ENCODE data around the gene GNB1L.

The GNB1L gene

DNA sequence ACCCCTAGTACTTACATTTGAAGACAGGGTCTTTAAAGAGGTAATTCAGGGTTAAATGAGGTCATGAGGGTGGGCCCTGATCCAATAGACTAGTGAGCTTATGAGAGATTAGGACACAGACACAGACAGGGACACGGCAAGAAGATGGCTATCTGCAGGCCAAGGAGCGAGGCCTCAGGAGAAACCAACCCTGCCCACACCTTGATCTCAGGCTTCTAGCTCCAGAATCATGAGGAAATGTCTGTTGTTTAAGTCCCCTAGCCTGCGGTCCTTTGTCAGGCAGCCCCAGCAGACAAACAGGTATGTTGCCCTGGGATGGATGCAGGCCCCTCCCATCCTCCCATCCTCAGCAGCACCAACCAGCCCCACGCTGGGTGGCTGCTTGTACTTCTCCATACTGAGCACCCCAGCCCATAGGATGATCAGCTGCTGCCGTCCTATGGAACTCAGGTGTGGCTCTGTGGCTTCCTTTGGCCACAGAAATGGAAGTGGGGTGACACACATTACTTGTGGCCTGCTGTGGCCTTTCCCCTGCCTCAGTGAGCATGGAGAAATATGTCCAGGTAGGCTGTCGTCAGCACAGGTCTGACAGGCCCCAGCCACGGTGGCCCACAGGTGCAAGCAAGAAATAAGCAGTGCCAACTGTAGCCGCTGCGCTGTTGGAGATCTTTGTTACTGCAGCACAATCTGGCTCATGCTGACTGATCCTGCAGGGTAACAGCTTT, 7.9 kb downstream of the GNB1L start:
- in situ Hi-C loops (cut with HindIII; ENCODE audit: low sequenced_read_pairs), result no loop called here

DNA sequence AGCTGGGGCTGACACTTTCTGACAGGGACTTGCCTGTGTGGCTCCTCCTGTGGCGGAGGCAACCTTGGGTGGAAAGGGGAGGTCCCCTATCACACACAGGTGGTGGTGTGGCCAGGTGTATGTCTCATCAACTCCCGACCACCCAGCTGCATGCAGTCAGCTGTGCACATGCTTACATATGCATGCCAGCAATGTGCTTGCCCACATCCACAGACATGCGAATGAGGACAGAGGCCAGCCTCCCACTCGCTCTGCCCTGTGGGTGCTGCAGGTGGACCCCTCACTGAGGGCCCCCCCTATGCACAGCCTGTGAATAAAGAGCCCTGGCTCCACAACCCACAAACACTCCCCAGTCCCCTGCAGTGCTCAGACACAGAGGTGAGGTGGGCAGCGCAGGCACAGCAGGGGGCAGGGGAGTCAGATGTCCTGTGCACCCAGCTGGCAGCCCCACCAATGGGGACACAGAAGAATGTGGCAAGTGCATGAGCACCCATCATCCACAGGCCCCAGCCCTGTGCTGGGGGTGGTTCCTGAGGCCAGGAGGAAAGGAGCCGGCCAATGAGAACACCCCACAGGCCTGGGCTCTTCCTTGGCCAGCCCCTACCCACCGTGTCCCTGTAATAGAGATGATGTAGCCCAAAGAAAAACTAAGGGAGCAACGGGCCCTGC, 9.5 kb downstream of the GNB1L start:
- in situ Hi-C loops (cut with HindIII; ENCODE audit: low sequenced_read_pairs), result no loop called here

DNA sequence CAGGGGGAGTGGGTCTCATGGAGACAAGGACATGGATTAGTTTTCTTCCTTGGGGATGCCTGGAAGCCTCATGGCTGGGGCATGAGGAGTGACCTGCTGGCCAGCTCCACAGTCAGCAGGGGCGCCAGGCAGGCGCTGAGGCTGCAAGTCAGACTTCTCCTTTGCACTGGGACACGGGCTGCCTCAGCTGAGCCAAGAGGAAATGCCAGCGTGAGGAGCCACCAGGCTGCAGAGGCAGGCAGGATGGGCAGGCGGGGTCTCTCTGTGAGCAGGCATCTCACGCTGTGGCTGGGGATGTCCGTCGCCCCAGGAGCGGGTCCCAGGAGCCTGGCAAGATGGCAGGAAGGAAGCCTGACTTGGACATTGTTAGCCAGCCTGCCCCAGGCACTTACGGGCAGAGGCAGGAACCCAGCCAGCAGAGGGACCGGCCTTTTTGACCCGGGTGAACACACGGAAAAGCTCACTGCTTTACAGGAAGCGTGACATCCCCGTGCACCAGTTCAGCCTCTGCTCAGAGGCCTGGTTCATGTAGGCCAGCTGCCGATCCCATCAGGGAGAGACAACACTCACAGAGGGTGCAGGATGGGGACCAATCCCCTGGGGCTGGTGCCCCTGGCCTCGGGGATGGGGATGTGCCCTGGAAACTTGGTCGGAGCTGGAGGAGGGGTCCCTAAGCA, 10.2 kb downstream of the GNB1L start:
- in situ Hi-C loops (cut with HindIII; ENCODE audit: low sequenced_read_pairs), result no loop called here

DNA sequence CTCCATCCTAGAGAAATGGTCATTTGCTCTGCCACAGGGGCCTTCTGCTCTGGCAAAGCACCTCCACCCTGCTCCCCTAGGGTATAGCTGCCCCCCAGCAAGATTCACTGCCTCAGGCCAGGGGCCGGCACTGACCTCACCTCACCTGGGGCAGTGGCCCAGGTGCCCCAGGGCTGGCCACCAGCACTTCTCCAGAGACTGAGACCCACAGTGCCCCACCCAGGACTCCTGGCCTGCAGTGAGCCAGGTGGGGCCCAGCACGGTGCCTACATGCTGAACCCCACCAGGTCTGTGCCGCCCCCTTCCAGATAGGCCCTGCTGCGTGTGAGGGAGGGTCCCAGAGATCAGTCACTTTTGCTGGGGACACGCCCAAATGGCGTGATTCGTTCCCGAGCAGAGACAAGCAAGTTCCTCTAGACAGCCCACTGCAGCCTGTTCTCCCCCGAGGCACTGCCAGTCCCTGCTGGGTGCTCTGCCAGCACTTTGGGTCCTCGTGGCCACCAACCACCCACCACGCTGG, 10.8 kb downstream of the GNB1L start:
- in situ Hi-C loops (cut with HindIII; ENCODE audit: low sequenced_read_pairs), result no loop called here

DNA sequence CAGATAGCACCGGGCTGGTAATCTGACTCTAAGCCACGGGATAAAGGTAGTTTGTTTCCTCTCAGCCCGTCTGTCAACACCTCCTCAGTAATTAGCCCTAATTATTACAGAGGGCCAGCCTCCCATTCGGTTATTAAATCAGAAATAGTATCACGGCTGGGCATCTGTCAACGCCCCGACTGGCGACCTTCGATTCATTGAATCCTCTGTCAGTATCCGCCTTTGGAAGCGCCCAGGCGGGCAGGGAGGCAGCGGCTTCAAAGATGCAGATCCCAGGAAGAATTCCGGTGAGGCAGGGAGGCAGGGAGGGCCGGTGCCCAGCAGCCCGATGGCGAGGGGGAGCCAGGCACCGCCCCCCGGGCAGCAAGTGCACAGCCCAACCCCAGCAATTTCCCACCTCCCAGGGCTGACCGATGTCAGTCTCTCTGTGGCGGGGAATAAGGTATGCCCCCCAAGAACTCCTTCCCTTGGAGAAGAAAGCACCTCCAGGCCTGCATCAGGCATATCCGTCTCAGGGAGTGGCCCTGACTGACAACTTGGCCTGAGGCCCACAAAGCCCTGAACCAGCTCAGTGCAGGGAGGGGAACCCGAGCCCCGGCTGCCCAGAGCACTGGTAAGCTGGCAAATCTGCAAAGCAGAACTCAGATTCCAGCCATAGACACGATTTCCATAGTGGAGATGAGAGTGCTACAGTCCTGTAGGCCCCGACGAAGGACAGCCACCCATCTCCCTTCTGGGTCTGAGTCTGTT, 11.4 kb downstream of the GNB1L start:
- in situ Hi-C loops (cut with HindIII; ENCODE audit: low sequenced_read_pairs), result no loop called here

DNA sequence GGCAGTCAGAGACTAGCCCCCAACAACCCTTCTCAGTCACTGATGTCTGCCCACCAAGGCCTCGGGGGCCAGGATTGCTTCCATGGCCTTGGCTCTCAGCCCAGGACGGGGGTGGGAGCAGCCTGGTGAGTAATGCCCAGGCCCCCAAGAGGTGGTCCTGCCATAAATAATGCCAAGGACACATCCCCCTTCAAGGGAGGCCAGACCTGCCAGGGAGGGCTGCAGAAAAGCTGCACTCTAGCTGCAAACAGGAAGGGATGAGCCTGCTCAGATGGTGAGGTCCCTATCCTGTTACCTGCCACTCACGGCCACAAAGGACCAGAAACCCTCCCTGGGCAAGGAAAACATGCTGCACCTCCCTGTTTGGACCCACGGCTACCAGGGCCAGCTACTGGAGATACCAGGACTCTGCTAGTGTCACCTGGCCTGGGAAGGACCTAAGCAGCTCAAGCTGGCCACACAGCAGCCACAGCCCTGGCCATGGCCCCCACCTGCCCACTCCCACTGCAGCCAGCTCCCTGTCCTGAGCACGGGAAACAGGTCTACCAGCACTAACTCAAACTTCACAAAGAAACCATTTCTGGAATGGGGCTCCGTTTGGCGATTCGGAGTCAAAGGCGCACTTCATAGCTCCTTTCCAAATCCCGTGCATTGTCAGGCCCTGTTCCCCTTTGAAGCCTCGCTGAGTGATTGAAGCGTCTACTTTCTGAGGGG, 12.1 kb downstream of the GNB1L start:
- in situ Hi-C loops (cut with HindIII; ENCODE audit: low sequenced_read_pairs), result no loop called here

DNA sequence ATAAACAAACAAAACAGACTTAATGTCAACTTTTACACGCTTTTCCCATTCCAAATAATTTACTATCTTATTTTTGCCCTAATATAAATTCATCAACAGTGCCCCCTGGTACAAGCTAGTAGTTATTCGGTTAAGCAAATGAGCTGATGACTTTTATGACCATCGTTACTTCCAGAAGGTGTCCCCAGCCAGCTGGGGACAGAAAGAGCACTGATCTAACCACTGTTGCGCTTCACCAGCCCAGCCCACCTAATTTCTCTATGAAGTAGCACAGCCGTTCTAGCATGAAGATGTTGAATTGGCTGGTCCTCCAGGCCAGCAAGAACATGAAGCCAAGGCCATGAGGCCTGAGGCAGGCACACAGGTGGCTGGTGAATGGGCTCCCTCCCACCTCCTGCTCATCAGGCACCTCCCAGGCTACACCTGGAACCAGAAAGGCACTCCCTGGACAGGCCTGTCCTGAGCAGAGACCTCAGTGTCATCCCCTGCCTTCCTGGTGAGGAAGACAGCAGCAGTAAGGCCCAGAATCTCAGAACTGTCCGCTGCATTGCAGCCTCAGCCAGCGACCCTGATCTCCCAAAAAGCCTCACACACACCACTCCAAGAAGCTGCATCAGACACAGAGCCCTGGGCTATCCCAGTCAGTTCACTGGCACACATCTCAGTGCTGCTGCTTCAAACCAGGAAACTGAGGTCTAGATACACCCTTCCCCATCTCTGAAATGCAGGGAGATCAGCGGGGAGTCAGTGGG, 12.9 kb downstream of the GNB1L start:
- in situ Hi-C loops (cut with HindIII; ENCODE audit: low sequenced_read_pairs), result no loop called here

DNA sequence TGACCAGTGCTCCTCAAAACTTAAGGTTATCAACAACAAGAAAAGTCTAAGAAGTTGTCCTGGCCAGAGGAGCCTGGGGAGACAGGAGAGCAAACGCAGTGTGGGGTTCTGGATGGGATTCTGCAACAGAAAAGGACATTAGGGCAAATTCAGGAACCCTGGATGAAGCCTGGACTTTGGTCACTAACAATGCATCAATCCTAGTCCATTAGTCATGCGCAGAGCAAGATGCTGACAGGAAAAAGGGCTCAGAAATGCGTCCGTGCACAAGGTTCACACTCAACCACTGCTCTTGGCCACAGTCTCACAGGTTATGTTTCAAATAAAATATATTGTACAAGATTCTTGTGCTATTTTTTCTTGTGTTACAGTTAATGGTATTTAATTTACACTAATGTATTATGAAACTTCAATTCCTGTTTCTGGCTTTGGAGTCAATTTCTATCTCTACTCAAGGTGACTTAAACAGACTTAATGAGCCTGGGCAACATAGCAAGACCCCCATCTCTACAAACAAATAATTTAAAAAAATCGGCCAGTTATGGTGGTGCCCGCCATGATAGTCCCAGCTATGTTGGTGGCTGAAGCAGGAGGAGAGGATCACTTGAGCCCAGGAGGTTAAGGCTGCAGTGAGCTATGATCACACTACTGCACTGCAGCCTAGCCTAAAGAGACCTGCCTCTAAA, 13.6 kb downstream of the GNB1L start:
- in situ Hi-C loops (cut with HindIII; ENCODE audit: low sequenced_read_pairs), result no loop called here

DNA sequence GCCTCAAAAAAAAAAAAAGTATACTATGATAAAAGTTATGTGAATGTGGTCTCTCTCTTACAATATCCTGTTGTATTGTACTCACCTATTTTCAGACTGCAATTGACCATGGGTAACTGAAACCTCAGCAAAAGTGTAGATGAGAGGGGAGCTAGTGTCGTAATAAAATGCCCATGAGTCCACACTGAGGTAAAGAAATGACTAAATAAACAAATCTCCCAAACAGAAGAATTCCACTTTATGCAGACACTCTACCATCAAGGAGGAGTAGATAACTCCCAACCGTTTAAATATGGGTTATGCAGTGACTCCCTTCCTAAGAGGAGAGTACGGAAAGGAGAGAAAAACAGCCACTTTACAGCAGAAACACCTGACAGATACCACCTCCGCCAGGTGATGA, 14.6 kb downstream of the GNB1L start:
- in situ Hi-C loops (cut with HindIII; ENCODE audit: low sequenced_read_pairs), result no loop called here

DNA sequence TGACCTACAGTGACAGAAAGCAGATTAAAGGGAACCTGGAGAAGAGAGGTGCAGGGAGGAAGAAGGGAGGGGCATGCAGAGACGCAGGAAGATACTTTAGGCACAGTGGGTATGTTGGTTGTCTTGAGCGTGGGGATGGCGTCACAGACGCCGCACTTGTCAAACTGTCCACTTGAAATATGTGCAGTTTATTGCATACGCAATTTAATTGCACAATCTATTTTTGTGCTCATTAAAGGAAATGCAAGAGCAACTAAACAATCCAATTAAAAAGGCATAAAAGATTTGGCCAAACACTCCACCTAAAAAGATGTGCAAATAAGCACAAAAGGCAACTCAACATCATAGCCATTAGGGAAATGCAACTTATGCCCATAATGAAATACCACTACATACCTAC, 16.8 kb downstream of the GNB1L start:
- in situ Hi-C loops (cut with HindIII; ENCODE audit: low sequenced_read_pairs), result no loop called here

DNA sequence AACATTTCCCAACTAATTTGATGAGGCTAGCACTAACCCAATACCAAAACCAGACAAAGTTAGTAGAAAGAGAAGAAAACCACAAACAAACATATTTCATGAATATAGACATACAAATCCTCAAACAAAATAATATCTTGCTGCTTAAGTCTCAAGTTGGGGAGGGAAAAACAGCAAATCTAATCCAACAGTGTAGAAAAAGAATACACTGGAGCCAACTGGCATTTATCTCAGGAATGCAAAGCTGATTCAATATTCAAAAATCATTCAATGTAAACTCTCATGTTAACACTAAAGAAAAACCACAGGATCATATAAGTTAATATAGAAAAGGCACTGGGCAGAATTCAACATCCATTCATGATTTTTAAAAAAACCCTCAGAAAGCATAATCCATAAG, 18.2 kb downstream of the GNB1L start:
- in situ Hi-C loops (cut with HindIII; ENCODE audit: low sequenced_read_pairs), result no loop called here

DNA sequence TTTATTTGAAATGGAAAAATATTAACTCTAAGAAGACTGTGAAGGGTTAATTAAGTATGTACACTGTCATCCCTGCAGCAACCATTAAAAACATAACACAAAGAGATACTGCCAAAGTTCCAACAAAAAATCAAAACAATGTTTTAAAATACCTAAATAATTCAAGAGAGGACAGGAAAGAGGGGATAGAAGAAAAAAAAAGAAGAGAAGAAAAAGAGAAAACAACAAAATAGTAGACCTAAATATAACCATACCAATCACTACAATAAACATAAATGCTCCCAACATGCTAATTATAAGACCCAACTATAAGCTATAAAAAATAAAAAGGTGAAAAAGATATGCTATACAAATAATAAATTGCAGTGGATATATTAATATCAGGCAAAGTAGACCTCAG, 20.1 kb downstream of the GNB1L start:
- in situ Hi-C loops (cut with HindIII; ENCODE audit: low sequenced_read_pairs), result loop anchor here (5.0 kb wide), 2 partner anchors 77 to 98 kb away; no protein-coding TSS in a partner anchor

DNA sequence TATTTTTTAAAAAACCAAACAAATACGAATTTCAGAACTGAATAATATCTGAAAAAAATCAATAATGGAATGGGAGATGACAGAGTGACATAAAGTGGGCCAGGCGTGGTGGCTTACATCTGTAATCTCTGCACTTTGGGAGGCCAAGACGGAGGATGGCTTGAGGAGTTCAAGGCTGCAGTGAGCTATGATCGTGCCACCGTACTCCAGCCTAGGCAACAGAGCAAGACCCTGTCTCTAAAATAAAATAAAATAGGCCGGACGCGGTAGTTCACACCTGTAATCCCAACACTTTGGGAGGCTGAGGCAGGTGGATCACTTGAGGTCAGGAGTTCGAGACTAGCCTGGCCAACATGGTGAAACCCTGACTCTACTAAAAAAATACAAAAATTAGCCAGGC, 21.3 kb downstream of the GNB1L start:
- in situ Hi-C loops (cut with HindIII; ENCODE audit: low sequenced_read_pairs), result loop anchor here (5.0 kb wide), 2 partner anchors 76 to 99 kb away; no protein-coding TSS in a partner anchor

DNA sequence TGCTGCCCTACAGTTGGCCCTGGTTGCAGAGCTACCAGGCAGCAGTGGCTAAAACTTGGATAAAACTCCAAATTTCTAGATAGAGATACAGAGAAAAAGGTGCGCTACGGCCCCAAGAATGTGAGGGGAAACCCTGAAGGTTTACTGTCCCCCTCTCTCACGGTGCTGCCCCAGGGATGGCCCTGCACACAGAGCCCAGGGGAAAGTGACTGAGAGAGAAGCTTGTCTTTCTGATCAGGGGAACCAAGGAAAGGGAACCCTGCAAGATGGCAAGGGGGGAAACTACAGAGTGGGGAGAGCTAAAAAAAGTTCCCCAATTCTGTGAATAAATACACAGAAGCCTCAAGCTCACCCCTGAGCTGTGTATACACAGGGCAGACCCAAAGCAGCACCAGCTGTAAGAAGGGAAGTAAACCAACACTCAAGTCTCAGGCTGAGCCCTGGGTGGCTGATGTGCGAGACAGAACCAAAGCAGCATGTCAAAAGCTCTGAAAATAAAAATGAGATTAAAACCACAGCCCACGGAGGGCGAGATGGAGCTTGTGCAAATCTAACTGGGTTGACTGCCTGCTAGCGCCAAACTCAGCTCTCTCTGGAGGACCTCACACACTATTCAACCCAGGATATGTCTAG, 22.1 kb downstream of the GNB1L start:
- in situ Hi-C loops (cut with HindIII; ENCODE audit: low sequenced_read_pairs), result loop anchor here (5.0 kb wide), 2 partner anchors 75 to 100 kb away; no protein-coding TSS in a partner anchor

DNA sequence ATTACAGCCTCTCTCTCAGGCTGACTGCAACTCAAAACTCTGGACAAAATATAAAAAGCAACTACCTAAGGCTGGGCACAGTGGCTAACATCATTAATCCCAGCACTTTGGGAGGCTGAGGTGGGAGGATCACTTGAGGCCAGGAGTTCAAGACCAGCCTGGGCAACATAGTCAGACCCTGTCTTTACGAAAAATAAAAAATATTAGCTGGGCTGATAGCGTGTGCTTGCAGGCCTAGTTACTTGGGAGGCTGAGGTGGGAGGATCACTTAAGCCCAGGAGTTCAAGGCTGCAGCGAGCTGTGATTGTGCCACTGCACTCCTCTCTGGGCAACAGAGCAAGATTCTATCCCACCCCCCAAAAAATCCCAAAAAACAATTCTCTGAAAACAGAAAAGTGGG, 22.7 kb downstream of the GNB1L start:
- in situ Hi-C loops (cut with HindIII; ENCODE audit: low sequenced_read_pairs), result loop anchor here (5.0 kb wide), 2 partner anchors 75 to 100 kb away; no protein-coding TSS in a partner anchor

DNA sequence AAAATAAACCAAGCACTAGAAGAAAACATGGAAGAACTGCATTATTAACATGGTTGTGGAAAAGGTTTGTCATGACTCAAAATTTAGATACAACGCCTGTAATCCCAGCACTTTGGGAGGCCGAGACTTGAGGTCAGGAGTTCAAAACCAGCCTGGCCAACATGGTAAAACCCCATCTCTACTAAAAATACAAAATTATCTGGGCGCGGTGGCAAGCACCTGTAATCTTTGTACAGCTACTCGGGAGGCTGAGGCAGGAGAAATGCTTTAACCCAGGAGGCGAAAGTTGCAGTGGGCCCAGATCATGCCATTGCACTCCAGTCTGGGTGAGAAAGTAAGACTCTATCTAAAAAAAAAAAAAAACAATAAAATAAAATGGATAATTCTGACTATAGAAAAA, 23.7 kb downstream of the GNB1L start:
- in situ Hi-C loops (cut with HindIII; ENCODE audit: low sequenced_read_pairs), result loop anchor here (5.0 kb wide), 2 partner anchors 74 to 101 kb away; no protein-coding TSS in a partner anchor

DNA sequence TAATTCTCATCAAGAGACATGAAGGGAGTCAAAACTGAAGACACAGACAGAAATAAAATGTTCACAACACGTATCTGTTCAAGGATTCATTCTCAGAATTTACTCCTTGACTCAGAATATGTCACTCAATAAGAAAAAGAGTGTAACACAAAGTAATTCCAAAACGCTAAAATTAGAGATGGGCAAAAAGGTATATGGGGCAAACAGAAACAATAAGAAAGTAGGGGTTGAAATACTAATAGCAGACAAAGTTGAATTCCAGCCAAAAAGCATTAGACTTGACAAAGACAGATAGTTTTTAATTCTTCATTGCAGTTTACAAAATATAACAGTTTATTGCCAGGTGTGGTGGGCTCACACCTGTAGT, 26.7 kb downstream of the GNB1L start:
- in situ Hi-C loops (cut with HindIII; ENCODE audit: low sequenced_read_pairs), result no loop called here

DNA sequence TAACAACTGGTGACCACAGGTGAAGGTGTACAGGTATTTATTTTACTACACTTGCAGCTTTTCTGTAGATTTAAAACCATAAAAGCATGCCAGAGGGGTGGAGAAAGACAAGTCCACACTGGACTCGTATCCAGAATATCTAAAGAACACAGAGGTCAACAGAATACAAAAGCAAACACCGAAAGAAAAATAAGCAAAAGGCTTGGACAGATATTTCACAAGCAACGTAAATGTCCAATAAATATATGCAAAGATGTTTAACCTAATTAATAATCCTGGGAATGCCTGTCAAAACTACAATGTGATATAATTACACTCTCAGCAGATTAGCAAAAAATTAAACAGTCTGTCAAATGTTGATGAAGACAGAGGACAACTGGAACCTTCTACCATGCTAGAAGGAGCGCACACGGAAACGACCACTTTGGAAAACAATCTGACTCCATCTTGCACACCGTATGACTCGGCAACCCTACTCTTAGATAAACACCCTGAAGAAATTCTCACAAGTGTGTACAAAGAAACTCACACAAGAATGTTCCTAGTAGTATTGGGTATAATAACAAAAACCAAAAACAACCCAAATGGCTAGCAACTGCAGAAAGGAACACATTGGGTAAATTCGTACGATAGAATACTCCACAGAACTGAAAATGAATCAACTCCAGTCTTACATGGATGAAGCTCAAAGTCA, 27.2 kb downstream of the GNB1L start:
- in situ Hi-C loops (cut with HindIII; ENCODE audit: low sequenced_read_pairs), result no loop called here
